ENCODE data around the gene ELAVL1.
"Not testable (repeated sequence)": the region's sequence is repeated elsewhere in the genome, so short reads cannot be mapped to it uniquely, and the experiment has no call there.

Gene ELAVL1

GRCh38 chr19:8005534-8006256 lies at the start of gene ELAVL1:
Gene ELAVL1 (minus strand): TSS chr19:8005641. CDS start chr19:7991815, 13,826 bp downstream.
- peak; percentile 89 for DNase-seq (ENCODE audit: low spot score)

GRCh38 chr19:8054169-8054568 lies 48.7 kb upstream of the ELAVL1 start:
- no peak for DNase-seq (ENCODE audit: low spot score)

- no peak for DNase-seq (ENCODE audit: low spot score)
Observed at GRCh38 chr19:8052464-8052859, 47.0 kb upstream of the ELAVL1 start, which contains the start of gene CCL25. Gene CCL25 (plus strand): TSS chr19:8052760. CDS start chr19:8053050, 290 bp downstream.

GRCh38 chr19:8050274-8051096 lies 45.0 kb upstream of the ELAVL1 start:
- DNase-seq (ENCODE audit: low spot score) = peak; percentile 44

- no peak for DNase-seq (ENCODE audit: low spot score)
Observed at GRCh38 chr19:8046569-8047165, 41.2 kb upstream of the ELAVL1 start.

GRCh38 chr19:8045872-8046568 lies 40.6 kb upstream of the ELAVL1 start:
- no peak for DNase-seq (ENCODE audit: low spot score)

- DNase-seq (ENCODE audit: low spot score) = no peak
Observed at GRCh38 chr19:8044018-8044417, 38.6 kb upstream of the ELAVL1 start.

GRCh38 chr19:8042900-8043299 lies 37.5 kb upstream of the ELAVL1 start:
- DNase-seq (ENCODE audit: low spot score) = no peak

- DNase-seq (ENCODE audit: low spot score) = no peak
Observed at GRCh38 chr19:8041531-8041931, 36.1 kb upstream of the ELAVL1 start.

GRCh38 chr19:8039231-8039630 lies 33.8 kb upstream of the ELAVL1 start:
- DNase-seq (ENCODE audit: low spot score) = no peak

- DNase-seq (ENCODE audit: low spot score) = no peak
Observed at GRCh38 chr19:8038815-8039214, 33.4 kb upstream of the ELAVL1 start.

- no peak for DNase-seq (ENCODE audit: low spot score)
Observed at GRCh38 chr19:8036434-8037099, 31.1 kb upstream of the ELAVL1 start.

GRCh38 chr19:8034178-8034525 lies 28.7 kb upstream of the ELAVL1 start:
- no peak for DNase-seq (ENCODE audit: low spot score)

- not testable (repeated sequence) for DNase-seq (ENCODE audit: low spot score)
Observed at GRCh38 chr19:8033287-8034177, 28.1 kb upstream of the ELAVL1 start.

- DNase-seq (ENCODE audit: low spot score) = no peak
Observed at GRCh38 chr19:8030960-8031359, 25.5 kb upstream of the ELAVL1 start.

- no peak for DNase-seq (ENCODE audit: low spot score)
Observed at GRCh38 chr19:8028951-8029491, 23.6 kb upstream of the ELAVL1 start.

- DNase-seq (ENCODE audit: low spot score) = no peak
Observed at GRCh38 chr19:8025316-8025715, 19.9 kb upstream of the ELAVL1 start.

- DNase-seq (ENCODE audit: low spot score) = not testable (repeated sequence)
Observed at GRCh38 chr19:8024256-8024655, 18.8 kb upstream of the ELAVL1 start.

GRCh38 chr19:8023371-8023770 lies 17.9 kb upstream of the ELAVL1 start:
- no peak for DNase-seq (ENCODE audit: low spot score)

GRCh38 chr19:8022275-8022674 lies 16.8 kb upstream of the ELAVL1 start:
- no peak for DNase-seq (ENCODE audit: low spot score)

Measured in kidney capillary endothelial cell (primary cell).